Left lung (tissue), 10 donors: Measurements from ENCODE around the gene USP9Y. TPM values are rescaled to one million over a fixed set of nuclear protein-coding genes. Genes with fewer than 3 reads are reported as not detected.
"Not testable (repeated sequence)": the region's sequence is repeated elsewhere in the genome, so short reads cannot be mapped to it uniquely, and the experiment has no call there.

Source experiments
- ATAC-seq: fragments of 200-7000 bp; cut with Tn5 transposase; one replicate; pipeline ENCODE4 v1.9.1; 2020; ENCODE audit warnings: moderate library complexity
- DNase-seq, 4 donors: peaks; one replicate each; pipeline ENCODE4 v3.0.0-alpha.2; 2013 to 2020
- H3K27ac ChIP-seq, 2 donors: fragments of 200-600 bp; sonication (generic) in 1 of 2; one replicate each; pipeline versions ENCODE4 v1.5.0 to v1.8.0; 2020 to 2021
- H3K27me3 ChIP-seq, 2 donors: fragments of 200-600 bp; sonication (generic) in 1 of 2; one replicate each; pipeline versions ENCODE4 v1.5.0 to v1.8.0; 2020 to 2021
- H3K36me3 ChIP-seq, 2 donors: fragments of 200-600 bp; sonication (generic) in 1 of 2; one replicate each; pipeline versions ENCODE4 v1.5.0 to v1.8.0; 2020 to 2021
- H3K4me1 ChIP-seq, 2 donors: fragments of 200-600 bp; one replicate each; pipeline ENCODE4 v1.8.0; 2021
- H3K4me3 ChIP-seq, 2 donors: fragments of 200-600 bp; sonication (generic) in 1 of 2; one replicate each; pipeline versions ENCODE4 v1.5.0 to v1.8.0; 2020 to 2021; ENCODE audit warnings: mild to moderate bottlenecking in 1 of 2
- H3K9me3 ChIP-seq, 2 donors: fragments of 200-600 bp; sonication (generic) in 1 of 2; one replicate each; pipeline versions ENCODE4 v1.5.0 to v1.8.0; 2020 to 2021
- intact Hi-C, 2 donors: fragments of 100-400 bp; cut with DNase I; formaldehyde crosslinking; loops; one replicate each; pipeline versions ENCODE4 v1.11.2 to v1.14.2; 2022
- polyA plus RNA-seq, 6 donors: library from polyadenylated mRNA; unstranded; fragments of 120-200 nt; gene quantifications; one replicate each; pipeline ENCODE4 v1.2.1, GENCODE V29; 2013; ENCODE audit not compliant: insufficient read length in 6 of 6
- total RNA-seq, 2 donors: library from RNA; stranded (reverse); fragmentation: NEBNext Ultra II Directional; extraction: Animal tissue kit (Norgen Biotek cat#: 25700); gene quantifications; one replicate each; pipeline ENCODE4 v1.2.1, GENCODE V29; 2021
- TF ChIP-seq, protein P1 (sequence below), 2 donors: fragments of 200-600 bp; sonication (generic) in 1 of 2; IDR thresholded peaks; one replicate each; pipeline versions ENCODE4 v1.5.0 to v1.8.0; 2021; ENCODE audit warnings: antibody characterized with exemption in 2 of 2
- donor health status: DM: no; HTN: yes; CAD: no.
- donor health status: DM: no; HTN: no; CAD: no.

USP9Y gene
- total and polyA plus RNA-seq, 8 donors = 0.12 to 61.7 (median 16.8) TPM; not detected in 1

- Histone ChIP-seq H3K36me3 (no peaks in the 10 kb centered on the region), H3K4me1 (no peaks in the 10 kb centered on the region), H3K4me3 (peak overlapping the region in 1 of 2 donors; percentile 57), H3K9me3 (no peaks in the 10 kb centered on the region), H3K27ac (peak overlapping the region in 1 of 2 donors; percentile 73), H3K27me3 (no peaks in the 10 kb centered on the region)
- DNase-seq (peak in 2 of 4 donors; percentile 40 to 61), ATAC-seq (no peak)
- TF ChIP-seq, protein P1, sequence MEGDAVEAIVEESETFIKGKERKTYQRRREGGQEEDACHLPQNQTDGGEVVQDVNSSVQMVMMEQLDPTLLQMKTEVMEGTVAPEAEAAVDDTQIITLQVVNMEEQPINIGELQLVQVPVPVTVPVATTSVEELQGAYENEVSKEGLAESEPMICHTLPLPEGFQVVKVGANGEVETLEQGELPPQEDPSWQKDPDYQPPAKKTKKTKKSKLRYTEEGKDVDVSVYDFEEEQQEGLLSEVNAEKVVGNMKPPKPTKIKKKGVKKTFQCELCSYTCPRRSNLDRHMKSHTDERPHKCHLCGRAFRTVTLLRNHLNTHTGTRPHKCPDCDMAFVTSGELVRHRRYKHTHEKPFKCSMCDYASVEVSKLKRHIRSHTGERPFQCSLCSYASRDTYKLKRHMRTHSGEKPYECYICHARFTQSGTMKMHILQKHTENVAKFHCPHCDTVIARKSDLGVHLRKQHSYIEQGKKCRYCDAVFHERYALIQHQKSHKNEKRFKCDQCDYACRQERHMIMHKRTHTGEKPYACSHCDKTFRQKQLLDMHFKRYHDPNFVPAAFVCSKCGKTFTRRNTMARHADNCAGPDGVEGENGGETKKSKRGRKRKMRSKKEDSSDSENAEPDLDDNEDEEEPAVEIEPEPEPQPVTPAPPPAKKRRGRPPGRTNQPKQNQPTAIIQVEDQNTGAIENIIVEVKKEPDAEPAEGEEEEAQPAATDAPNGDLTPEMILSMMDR (IDR thresholded peaks at IDR 0.05) = no peak
- intact Hi-C loops = no loop called here
Observed at GRCh38 chrY:12662745-12663591, 38.1 kb upstream of the USP9Y start.

DNA sequence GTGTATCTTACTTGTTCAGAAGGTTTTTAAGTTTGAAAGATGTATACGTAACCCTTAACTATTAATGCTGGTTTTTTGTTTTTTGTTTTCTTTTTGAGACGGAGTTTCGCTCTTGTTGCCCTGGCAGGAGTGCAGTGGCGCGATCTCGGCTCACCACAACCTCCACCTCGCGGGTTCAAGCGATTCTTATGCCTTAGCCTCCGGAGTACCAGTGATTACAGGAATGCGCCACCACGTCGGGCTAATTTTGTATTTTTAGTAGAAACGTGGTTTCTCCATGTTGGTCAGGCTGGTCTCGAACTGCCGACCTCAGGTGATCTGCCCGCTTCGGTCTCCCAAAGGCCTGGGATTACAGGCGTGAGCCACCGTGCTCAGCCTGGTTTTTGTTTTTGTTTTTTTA is 37.2 kb upstream of the USP9Y start:
- ATAC-seq, H3K36me3 ChIP-seq, H3K27me3 ChIP-seq, H3K27ac ChIP-seq, H3K4me1 ChIP-seq, intact Hi-C loops, DNase-seq, H3K9me3 ChIP-seq: not testable (repeated sequence)
- H3K4me3 ChIP-seq = peak overlapping the region in 1 of 2 donors; percentile 57

DNA sequence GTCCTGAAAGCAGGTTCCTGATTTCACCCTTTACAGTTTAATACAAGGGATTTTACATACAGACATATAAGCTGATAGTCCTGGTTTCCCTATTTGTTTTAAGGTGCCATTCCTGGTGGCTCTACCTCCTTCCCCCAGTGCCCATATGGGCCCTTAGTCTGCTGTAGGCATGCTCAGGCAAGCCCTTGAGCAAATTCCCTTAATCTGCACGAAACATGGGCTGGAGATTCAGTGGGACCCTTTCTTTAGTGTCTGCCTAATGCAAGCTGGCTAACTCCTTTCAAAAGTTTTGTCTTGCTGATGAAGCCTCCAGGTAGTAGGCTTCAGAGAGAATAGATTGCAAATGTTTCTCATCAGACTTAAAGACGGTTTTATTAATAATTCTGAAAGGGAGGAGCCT is 22.9 kb upstream of the USP9Y start:
- intact Hi-C loops = no loop called here

GRCh38 chrY:12681535-12681934 is 19.5 kb upstream of the USP9Y start:
- DNase-seq (no peak), ATAC-seq (no peak)
- H3K4me1 ChIP-seq = no peaks in the 10 kb centered on the region
- H3K27me3 ChIP-seq = no peaks in the 10 kb centered on the region
- H3K27ac ChIP-seq = no peak overlapping the region
- peaks cover 0 to 3% of the 10 kb centered on the region in 2 donors for H3K9me3 ChIP-seq
- intact Hi-C loops = no loop called here
- no peaks in the 10 kb centered on the region for H3K36me3 ChIP-seq
- no peak overlapping the region for H3K4me3 ChIP-seq
- TF ChIP-seq, protein P1 (IDR thresholded peaks at IDR 0.05) = no peak

More for the DNA sequence above, 22.9 kb upstream of the USP9Y start:
- Histone ChIP-seq H3K9me3 (peaks cover 0 to 3% of the 10 kb centered on the region in 2 donors), H3K4me1 (no peaks in the 10 kb centered on the region), H3K4me3 (no peak overlapping the region), H3K27me3 (no peaks in the 10 kb centered on the region), H3K36me3 (no peaks in the 10 kb centered on the region), H3K27ac (no peak overlapping the region)
- DNase-seq (no peak), ATAC-seq (no peak)
- TF ChIP-seq, protein P1 (IDR thresholded peaks at IDR 0.05) = no peak

- Histone ChIP-seq H3K9me3 (peaks cover 0 to 5% of the 10 kb centered on the region in 2 donors), H3K27me3 (no peaks in the 10 kb centered on the region), H3K4me1 (no peaks in the 10 kb centered on the region), H3K4me3 (no peak overlapping the region), H3K36me3 (peaks cover 0 to 13% of the 10 kb centered on the region in 2 donors), H3K27ac (no peak overlapping the region)
- TF ChIP-seq, protein P1 (IDR thresholded peaks at IDR 0.05) = no peak
- DNase-seq (no peak), ATAC-seq (no peak)
- intact Hi-C loops = no loop called here
Observed at GRCh38 chrY:12688337-12688736, 12.7 kb upstream of the USP9Y start.
